Astrocyte of the spinal cord (primary cell): Measurements from ENCODE around the gene ZNF296.
"Not testable (repeated sequence)": the region's sequence is repeated elsewhere in the genome, so short reads cannot be mapped to it uniquely, and the experiment has no call there.

Experiments
- DNase-seq: peaks from one replicate; pipeline ENCODE4 v3.0.0; 2011; ENCODE audit warnings: low read depth, low spot score
- H3K4me3 ChIP-seq: 2 replicates; pipeline ENCODE4 v1.5.1; 2011; ENCODE audit warnings: low read depth, mild to moderate bottlenecking, low read length, moderate library complexity
- in situ Hi-C: cut with HindIII; loops from 2 replicates; pipeline ENCODE4 v1.10.0; 2017; ENCODE audit warnings: low sequenced_read_pairs
- TF ChIP-seq, protein P1 (sequence below): IDR thresholded peaks from 2 replicates; pipeline ENCODE4 v1.5.1; 2012; ENCODE audit warnings: low read depth, mild to moderate bottlenecking, low read length, inconsistent platforms

Gene ZNF296

DNA sequence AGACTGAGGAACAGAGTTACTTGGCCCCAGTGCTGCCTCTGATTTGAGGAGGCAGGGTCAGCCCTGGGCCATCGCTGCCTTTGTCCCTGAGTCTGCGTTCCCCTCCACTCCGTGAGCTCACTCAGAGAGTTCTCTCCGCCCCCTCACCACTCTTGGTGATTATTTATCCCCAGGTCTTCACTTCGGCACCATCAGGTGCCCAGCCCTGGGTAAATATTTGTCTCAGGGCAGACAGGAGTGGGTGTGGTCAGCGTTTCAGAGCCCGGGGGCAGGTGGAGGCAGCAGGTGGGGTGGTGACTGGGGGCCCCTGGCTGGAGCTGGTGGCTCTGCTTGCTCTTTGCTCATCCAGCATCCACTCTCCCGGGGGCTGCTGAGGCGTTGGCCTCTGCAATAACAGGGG lies 37.4 kb upstream of the ZNF296 start:
- no peak overlapping the region for H3K4me3 ChIP-seq
- no peak for DNase-seq
- TF ChIP-seq, protein P1, sequence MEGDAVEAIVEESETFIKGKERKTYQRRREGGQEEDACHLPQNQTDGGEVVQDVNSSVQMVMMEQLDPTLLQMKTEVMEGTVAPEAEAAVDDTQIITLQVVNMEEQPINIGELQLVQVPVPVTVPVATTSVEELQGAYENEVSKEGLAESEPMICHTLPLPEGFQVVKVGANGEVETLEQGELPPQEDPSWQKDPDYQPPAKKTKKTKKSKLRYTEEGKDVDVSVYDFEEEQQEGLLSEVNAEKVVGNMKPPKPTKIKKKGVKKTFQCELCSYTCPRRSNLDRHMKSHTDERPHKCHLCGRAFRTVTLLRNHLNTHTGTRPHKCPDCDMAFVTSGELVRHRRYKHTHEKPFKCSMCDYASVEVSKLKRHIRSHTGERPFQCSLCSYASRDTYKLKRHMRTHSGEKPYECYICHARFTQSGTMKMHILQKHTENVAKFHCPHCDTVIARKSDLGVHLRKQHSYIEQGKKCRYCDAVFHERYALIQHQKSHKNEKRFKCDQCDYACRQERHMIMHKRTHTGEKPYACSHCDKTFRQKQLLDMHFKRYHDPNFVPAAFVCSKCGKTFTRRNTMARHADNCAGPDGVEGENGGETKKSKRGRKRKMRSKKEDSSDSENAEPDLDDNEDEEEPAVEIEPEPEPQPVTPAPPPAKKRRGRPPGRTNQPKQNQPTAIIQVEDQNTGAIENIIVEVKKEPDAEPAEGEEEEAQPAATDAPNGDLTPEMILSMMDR: no peak
- in situ Hi-C loops: no loop called here

- TF ChIP-seq, protein P1: no peak
- no peak overlapping the region for H3K4me3 ChIP-seq
- no peak for DNase-seq
- in situ Hi-C loops: no loop called here
Measured at GRCh38 chr19:45112111-45112827, 36.0 kb upstream of the ZNF296 start.

DNA sequence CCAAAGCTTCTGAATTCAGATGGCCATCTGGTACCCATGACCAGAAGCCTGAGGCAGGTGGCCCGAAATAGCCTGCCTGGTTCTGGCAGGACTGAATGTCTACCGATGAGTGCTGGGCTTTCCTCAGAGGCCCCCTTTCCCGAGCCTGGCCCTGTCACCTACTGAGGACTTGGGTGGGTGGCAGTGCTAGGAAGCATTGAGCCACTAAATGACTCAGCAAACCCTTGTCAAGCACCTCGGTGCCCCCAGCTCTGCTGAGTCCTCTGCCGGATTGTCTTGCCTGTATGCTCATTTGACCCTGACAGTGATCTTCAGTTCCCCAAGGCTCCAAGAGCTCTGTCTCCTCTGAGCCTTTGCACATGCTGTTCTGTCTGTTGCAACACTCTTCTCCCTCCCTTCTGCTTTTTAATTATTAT lies 34.6 kb upstream of the ZNF296 start:
- H3K4me3 ChIP-seq: no peak overlapping the region
- DNase-seq: no peak
- TF ChIP-seq, protein P1: no peak
- in situ Hi-C loops: no loop called here

GRCh38 chr19:45107621-45108150 lies 31.4 kb upstream of the ZNF296 start:
- TF ChIP-seq, protein P1: no peak
- DNase-seq: no peak
- in situ Hi-C loops: no loop called here
- no peak overlapping the region for H3K4me3 ChIP-seq

DNA sequence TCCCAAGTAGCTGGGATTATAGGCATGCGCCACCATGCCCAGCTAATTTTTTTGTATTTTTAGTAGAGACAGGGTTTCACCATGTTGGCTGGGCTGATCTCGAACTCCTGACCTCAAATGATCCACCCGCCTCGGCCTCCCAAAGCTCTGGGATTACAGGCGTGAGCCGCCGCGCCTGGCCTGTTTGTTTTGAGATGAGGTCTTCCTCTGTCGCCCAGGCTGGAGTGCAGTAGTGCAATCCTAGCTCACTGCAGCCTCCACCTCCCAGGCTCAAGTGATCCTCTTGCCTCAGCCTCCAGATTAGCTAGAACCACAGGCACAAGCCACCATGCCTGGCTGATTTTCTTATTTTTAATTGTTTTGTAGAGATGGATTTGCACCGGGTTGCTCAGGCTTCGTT lies 30.1 kb upstream of the ZNF296 start:
- in situ Hi-C loops, H3K4me3 ChIP-seq, DNase-seq: not testable (repeated sequence)

- no peak for DNase-seq
- TF ChIP-seq, protein P1: no peak
- in situ Hi-C loops: no loop called here
- H3K4me3 ChIP-seq: no peak overlapping the region
Measured at GRCh38 chr19:45104658-45105349, 28.5 kb upstream of the ZNF296 start.
